Spleen (tissue), 11 donors: ENCODE results near the gene PILRA. TPM values are rescaled to one million over a fixed set of nuclear protein-coding genes. Genes with fewer than 3 reads are reported as not detected.
A peak's percentile ranks its signal among the peaks of the same experiment; 100 is the strongest.

Experiments
- DNase-seq: peaks from one replicate; pipeline ENCODE4 v3.0.0-alpha.2; 2020
- H3K27ac ChIP-seq, 8 donors: fragments of 200-600 bp; sonication (generic) in 7 of 8; 1 replicate in 4 of 8; 2 replicates in 4 of 8; pipeline versions ENCODE4 v1.5.0 to v1.8.0; 2016 to 2021; ENCODE audit warnings: inconsistent platforms in 4 of 8, mild to moderate bottlenecking in 4 of 8, moderate library complexity in 1 of 8
- H3K27me3 ChIP-seq, 7 donors: fragments of 200-600 bp; sonication (generic) in 6 of 7; replicated peaks in 1 of 7; 1 replicate in 4 of 7; 2 replicates in 3 of 7; pipeline versions ENCODE4 v1.5.0 to v1.8.0; 2016 to 2021; ENCODE audit warnings: inconsistent platforms in 3 of 7, mild to moderate bottlenecking in 1 of 7
- H3K36me3 ChIP-seq, 6 donors: fragments of 200-600 bp; sonication (generic) in 5 of 6; 1 replicate in 4 of 6; 2 replicates in 2 of 6; pipeline versions ENCODE4 v1.5.0 to v1.8.0; 2016 to 2021; ENCODE audit warnings: inconsistent platforms in 2 of 6
- H3K4me1 ChIP-seq, 6 donors: fragments of 200-600 bp; sonication (generic) in 5 of 6; 1 replicate in 3 of 6; 2 replicates in 3 of 6; pipeline versions ENCODE4 v1.5.0 to v1.8.0; 2016 to 2021; ENCODE audit warnings: inconsistent platforms in 3 of 6
- H3K4me3 ChIP-seq, 8 donors: fragments of 200-600 bp; sonication (generic) in 7 of 8; 1 replicate in 4 of 8; 2 replicates in 4 of 8; pipeline versions ENCODE4 v1.5.0 to v1.8.0; 2016 to 2021; ENCODE audit warnings: inconsistent platforms in 4 of 8, mild to moderate bottlenecking in 4 of 8, moderate library complexity in 2 of 8
- H3K9me3 ChIP-seq, 8 donors: fragments of 200-600 bp; sonication (generic) in 7 of 8; 1 replicate in 4 of 8; 2 replicates in 4 of 8; pipeline versions ENCODE4 v1.5.0 to v1.8.0; 2016 to 2021; ENCODE audit warnings: inconsistent platforms in 4 of 8
- CTCF ChIP-seq, 11 experiments: fragments of 200-600 bp in 7 of 11; fragments of 450-650 bp in 4 of 11; sonication (generic) in 4 of 11; IDR thresholded peaks in 8 of 11; conservative IDR thresholded peaks in 3 of 11; 1 replicate in 7 of 11; 2 replicates in 4 of 11; pipeline versions ENCODE4 v1.4.0 to v1.8.0; 2016 to 2021; ENCODE audit warnings: antibody characterized with exemption in 11 of 11, inconsistent platforms in 4 of 11, mild to moderate bottlenecking in 1 of 11
- POLR2A ChIP-seq, 3 donors: fragments of 450-650 bp; IDR thresholded peaks; one replicate each; pipeline ENCODE4 v1.5.1; 2017; ENCODE audit warnings: antibody characterized with exemption in 3 of 3, mild to moderate bottlenecking in 1 of 3
- POLR2AphosphoS5 ChIP-seq, 3 donors: sonication (generic); formaldehyde crosslinking; IDR thresholded peaks; one replicate each; pipeline ENCODE4 v1.5.1; 2017; ENCODE audit warnings: antibody characterized with exemption in 3 of 3
- WGBS, 5 donors: extraction: QIAGEN DNeasy Blood & Tissue Kit in 3 of 5; methylation state at CpG; one replicate each; pipeline versions ENCODE4 v1.1.5 to v1.1.7; 2013 to 2018; 5-methylcytosine and 5-hydroxymethylcytosine counted together
- intact Hi-C: fragments of 100-400 bp; cut with DNase I; formaldehyde crosslinking; loops from one replicate; pipeline ENCODE4 v1.15.0; 2023; ENCODE audit warnings: low total_unique reads
- polyA plus RNA-seq, 3 donors: library from polyadenylated mRNA; stranded (reverse); fragments of 200-250 nt; gene quantifications; one replicate each; pipeline ENCODE4 v1.2.1, GENCODE V29; 2013
- total RNA-seq, 7 donors: library from RNA; depleted of rRNA in 3 of 7; stranded (reverse); fragments of >200 nt in 3 of 7; fragmentation: NEBNext Ultra II Directional in 4 of 7; extraction: Animal tissue kit (Norgen Biotek cat#: 25700) in 4 of 7; gene quantifications; one replicate each; pipeline versions ENCODE4 v1.1.0 to v1.2.1, GENCODE V29; 2016 to 2021
- donor health status: healthy with polysubstance abuse.
- donor health status: DM: no; HTN: no; CAD: no; lungs with moderate emphysema.
- donor health status: DM: no; HTN: no; CAD: no.
- donor health status: Bipolar disorder and iron deficiency.
- donor health status: healthy.
- donor health status: DM: no; HTN: no; CAD: no.
- donor health status: DM: yes; HTN: yes; CAD: no.

The PILRA gene
- total and polyA plus RNA-seq, 10 donors, result 5.8 to 61.1 (median 25.8) TPM

GRCh38 chr7:100366411-100367250, 6.7 kb upstream of the PILRA start:
- Histone ChIP-seq H3K4me3 (peak overlapping the region in 1 of 8 donors; percentile 61), H3K9me3 (no peaks in the 10 kb centered on the region), H3K27me3 (no peaks in the 10 kb centered on the region), H3K36me3 (peaks cover 0 to 52% (median 17%) of the 10 kb centered on the region in 6 donors), H3K27ac (peak overlapping the region; percentile 51 to 97 (median 92)), H3K4me1 (peaks cover 12 to 71% (median 59%) of the 10 kb centered on the region in 6 donors)
- WGBS, 5 donors, result 50 to 63% (median 63%) methylated on average over 16 of the region's 16 CpGs
- DNase-seq, result peak; percentile 85
- TF ChIP-seq POLR2AphosphoS5 (IDR thresholded peaks at IDR 0.05) (peak; percentile 10 to 47 (median 42)), POLR2A (IDR thresholded peaks at IDR 0.05) (no peak)
- intact Hi-C loops, result no loop called here

DNA sequence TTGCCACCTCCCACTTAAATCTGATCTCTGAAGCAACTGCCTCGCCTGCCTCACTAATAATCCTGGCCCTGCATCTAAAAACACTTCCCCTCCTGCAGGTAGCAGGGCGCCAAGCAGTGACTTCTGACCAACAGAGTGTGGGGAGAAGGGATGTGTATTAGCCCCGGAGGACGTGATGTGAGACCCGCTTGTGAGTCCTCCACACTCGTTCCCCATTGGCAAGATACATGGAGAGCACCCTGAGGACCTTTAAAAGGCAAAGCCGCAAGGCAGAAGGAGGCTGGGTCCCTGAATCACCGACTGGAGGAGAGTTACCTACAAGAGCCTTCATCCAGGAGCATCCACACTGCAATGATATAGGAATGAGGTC, 6.1 kb upstream of the PILRA start:
- no peak for DNase-seq
- WGBS, 5 donors, result 86 to 94% (median 89%) methylated on average over 8 of the region's 8 CpGs
- no peaks in the 10 kb centered on the region for H3K27me3 ChIP-seq
- H3K4me1 ChIP-seq, result peaks cover 12 to 77% (median 62%) of the 10 kb centered on the region in 6 donors
- peaks cover 0 to 46% (median 11%) of the 10 kb centered on the region in 6 donors for H3K36me3 ChIP-seq
- TF ChIP-seq POLR2AphosphoS5 (IDR thresholded peaks at IDR 0.05) (no peak), CTCF (IDR thresholded peaks at IDR 0.05 in 8 of 11, conservative IDR thresholded peaks at IDR 0.05 in 3 of 11) (no peak), POLR2A (IDR thresholded peaks at IDR 0.05) (no peak)
- H3K4me3 ChIP-seq, result peak overlapping the region in 1 of 8 donors; percentile 61
- peak overlapping the region; percentile 79 to 97 (median 92) for H3K27ac ChIP-seq
- intact Hi-C loops, result no loop called here
- H3K9me3 ChIP-seq, result no peaks in the 10 kb centered on the region

DNA sequence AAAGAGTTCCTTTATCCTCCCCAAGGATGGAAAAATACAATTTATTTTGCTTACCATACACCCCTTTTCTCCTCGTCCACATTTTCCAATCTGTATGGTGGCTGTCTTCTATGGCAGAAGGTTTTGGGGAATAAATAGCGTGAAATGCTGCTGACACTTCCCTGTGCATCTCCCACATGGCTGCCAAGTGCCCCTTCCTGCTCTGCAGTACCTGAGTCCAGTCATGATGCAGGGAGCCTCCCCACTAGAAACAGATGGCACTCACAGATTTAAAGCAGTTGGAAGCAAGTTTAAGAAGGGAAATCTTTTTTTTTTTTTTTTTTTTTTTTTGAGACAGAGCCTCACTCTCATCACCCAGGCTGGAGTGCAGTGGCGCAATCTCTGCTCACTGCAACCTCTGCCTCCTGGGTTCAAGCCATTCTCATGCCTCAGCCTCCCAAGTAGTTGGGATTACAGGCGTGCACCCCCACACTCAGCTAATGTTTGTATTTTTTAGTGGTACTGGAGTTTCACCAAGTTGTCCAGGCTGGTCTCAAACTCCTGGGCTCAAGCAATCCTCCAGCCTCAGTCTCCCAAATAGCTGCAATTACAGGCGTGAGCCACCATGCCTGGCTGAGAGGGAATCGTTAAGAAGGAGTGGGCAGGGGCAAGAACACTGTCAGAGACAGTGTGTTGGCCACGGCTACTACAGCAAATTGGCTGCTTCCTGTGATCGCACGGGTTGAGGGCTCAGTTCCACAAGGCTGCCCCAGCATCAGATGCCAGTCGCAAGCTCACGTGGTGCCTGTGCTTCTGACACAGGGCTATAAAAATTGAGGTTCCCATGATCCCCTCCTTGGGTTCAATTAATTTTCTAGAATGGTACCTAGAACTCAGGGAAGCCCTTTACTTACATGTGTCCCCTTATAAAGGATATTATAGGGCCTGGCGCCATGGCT, 5.3 kb upstream of the PILRA start:
- DNase-seq, result peak; percentile 92
- Histone ChIP-seq H3K27me3 (no peaks in the 10 kb centered on the region), H3K27ac (peak overlapping the region; percentile 82 to 97 (median 92)), H3K4me1 (peaks cover 12 to 84% (median 69%) of the 10 kb centered on the region in 6 donors), H3K4me3 (peak overlapping the region in 1 of 8 donors; percentile 61), H3K36me3 (peaks cover 0 to 39% (median 5%) of the 10 kb centered on the region in 6 donors), H3K9me3 (no peaks in the 10 kb centered on the region)
- WGBS, 5 donors, result 58 to 66% (median 64%) methylated on average over 12 of the region's 12 CpGs
- intact Hi-C loops, result no loop called here
- TF ChIP-seq CTCF (IDR thresholded peaks at IDR 0.05 in 8 of 11, conservative IDR thresholded peaks at IDR 0.05 in 3 of 11), result no peak
- peak in 1 of 3 donors; percentile 18 for TF ChIP-seq POLR2A (IDR thresholded peaks at IDR 0.05)
- TF ChIP-seq POLR2AphosphoS5 (IDR thresholded peaks at IDR 0.05), result peak; percentile 52 to 88 (median 86)

DNA sequence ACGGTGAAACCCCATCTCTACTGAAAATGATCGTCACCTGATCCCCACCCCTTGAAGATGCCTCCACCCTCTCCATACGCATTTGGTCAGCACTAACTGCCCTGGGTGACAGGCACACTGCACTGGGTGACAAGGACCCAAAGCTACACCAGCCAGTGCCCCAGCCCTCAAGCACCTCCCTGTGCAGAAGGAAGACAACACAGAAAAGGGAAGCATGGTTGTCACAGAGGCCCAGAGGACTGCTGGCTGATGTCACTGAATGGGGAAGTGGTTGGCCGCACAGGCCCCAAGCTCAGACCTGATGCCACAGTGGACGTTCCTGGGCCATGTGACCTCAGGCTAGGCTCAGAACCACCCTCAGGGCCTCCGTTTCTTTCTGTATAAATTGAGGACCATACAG, 4.2 kb upstream of the PILRA start:
- peaks cover 12 to 96% (median 80%) of the 10 kb centered on the region in 6 donors for H3K4me1 ChIP-seq
- TF ChIP-seq POLR2AphosphoS5 (IDR thresholded peaks at IDR 0.05) (peak; percentile 79 to 94 (median 89)), POLR2A (IDR thresholded peaks at IDR 0.05) (peak in 2 of 3 donors; percentile 23 to 45), CTCF (IDR thresholded peaks at IDR 0.05 in 8 of 11, conservative IDR thresholded peaks at IDR 0.05 in 3 of 11) (no peak)
- peak overlapping the region; percentile 82 to 97 (median 92) for H3K27ac ChIP-seq
- 22 to 60% (median 28%) methylated on average over 3 to 6 of the region's 6 CpGs for WGBS, 5 donors
- intact Hi-C loops, result no loop called here
- peak overlapping the region in 1 of 8 donors; percentile 61 for H3K4me3 ChIP-seq
- no peaks in the 10 kb centered on the region for H3K27me3 ChIP-seq
- peaks cover 0 to 27% (median 0%) of the 10 kb centered on the region in 6 donors for H3K36me3 ChIP-seq
- DNase-seq, result peak; percentile 95
- no peaks in the 10 kb centered on the region for H3K9me3 ChIP-seq
